Hematopoietic multipotent progenitor cell (in vitro differentiated cells): ENCODE measurements around the gene DUSP19. TPM values are rescaled to one million over a fixed set of nuclear protein-coding genes. Genes with fewer than 3 reads are reported as not detected.
A peak's percentile ranks its signal among the peaks of the same experiment; 100 is the strongest.

Source experiments
- DNase-seq, 3 donors: peaks; one replicate each; pipeline ENCODE4 v3.0.0-alpha.2; 2011 to 2015; ENCODE audit warnings: low read depth in 2 of 3, low spot score in 2 of 3
- total RNA-seq: library from RNA; depleted of rRNA; stranded (reverse); fragments of >200 nt; gene quantifications from one replicate; pipeline ENCODE4 v1.2.3, GENCODE V29; 2012

Gene DUSP19
- total RNA-seq, 1 donor: 3.2 TPM

DNA sequence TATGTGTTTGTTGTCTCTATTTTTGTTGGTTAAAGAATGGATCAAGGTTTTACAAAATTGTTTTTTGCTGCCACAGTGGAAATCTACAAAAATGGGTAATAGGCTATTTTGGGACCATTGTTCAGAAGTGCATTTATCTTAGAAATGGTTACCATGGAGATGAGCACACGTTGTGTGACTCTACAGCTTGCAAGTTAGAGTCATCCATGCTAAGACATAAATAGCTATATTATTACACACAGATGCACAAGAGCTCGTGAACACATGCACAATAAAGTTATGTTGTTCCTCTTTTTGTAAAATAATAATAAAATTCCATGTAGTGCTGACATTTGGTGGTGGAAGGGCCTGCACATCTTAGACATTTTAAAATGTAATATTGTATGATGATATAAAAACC is 15.5 kb upstream of the DUSP19 start:
- DNase-seq: no peak

DNA sequence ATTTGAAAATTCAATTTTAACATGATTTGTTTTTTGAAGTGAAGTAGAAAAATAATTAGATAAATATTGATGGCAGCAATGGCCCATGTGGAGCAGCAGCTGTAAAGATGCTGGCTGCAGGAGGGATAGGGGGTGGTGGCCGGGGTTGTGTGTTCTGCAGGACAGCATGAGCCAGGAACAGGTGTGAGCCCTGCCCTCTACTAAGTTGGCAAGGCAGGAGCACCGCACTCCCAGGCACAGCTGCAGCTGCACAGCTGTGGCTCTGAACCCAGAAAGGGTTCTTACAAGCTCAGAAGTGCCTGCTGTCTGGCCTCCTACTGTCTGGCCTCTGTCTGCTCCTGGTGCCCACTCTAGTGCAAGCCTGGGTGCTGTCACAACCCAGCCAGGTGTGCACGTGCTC is 10.0 kb upstream of the DUSP19 start:
- DNase-seq: no peak

- no peak for DNase-seq
These were observed 9.4 kb upstream of the DUSP19 start for GRCh38 chr2:183069174-183069573.

GRCh38 chr2:183070942-183071844 is 7.4 kb upstream of the DUSP19 start:
- no peak for DNase-seq

DNA sequence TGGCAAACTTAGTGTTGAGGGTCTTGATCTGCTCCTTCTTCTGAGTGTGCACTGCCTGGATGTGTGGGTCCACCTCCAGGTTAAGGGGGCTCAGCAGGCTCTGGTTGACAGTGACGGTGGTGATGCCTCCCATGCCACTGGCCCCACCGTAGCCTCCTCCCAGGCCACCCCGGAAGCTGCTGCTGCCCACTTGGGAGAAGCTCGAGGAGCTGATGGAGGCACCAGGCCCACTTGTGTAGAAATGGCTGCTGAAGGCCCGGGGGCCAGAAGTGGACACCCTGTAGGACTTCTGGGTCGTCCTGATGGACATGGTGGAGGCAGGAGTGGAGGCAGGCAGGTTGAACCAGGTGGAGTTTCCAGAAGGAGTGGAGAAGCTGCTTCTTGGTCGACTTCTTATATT is 6.4 kb upstream of the DUSP19 start:
- no peak for DNase-seq

DNA sequence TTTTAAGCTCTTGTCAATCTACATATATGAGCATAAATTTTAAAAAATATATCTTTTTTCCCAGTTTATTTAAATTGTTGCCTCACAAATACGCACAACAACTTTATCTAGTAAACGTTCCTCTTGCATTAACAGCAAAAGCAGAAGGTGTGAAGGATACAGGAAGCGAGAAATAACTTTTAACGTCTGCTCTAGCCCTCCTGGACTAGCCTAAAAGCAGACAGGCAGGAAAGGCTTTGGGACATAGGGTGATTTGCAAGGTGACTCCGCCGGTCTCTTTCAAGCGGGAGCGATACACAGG is 434 bp upstream of the DUSP19 start:
- DNase-seq: no peak

DNA sequence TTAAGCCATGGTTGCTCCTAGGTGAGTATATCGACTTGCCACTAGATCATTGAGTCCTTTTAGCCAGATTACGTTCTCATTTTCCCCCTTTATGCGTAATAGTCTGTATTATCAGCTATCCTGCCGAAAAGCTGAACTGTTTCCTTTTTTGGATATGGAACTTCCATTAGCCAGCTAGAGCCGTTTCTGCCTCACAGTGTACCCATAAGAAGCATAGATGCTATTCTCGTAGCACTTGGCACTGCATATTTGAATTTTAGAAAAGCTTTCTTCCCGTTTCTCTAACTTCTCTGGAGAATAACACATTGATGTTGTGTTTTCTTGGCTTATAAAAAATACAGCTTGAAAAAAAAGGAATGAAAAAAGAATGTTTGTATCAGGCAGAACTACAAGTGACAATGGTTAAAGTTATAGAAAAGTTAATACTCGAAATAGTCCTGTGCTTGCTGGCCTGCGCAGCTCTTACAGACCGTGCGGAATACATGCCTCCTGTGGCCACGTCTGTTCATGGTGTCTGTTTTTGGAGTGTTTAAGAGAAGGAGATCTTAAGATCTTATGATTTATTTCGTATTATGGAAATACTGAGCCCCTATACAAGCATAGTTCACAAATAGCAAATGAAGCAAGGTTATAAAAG is 710 bp downstream of the DUSP19 start:
- DNase-seq: peak in 2 of 3 donors; percentile 10 to 43

- peak in 1 of 3 donors; percentile 2 for DNase-seq
These were observed 3.4 kb downstream of the DUSP19 start for GRCh38 chr2:183081911-183082310.

GRCh38 chr2:183088061-183088460 is 9.5 kb downstream of the DUSP19 start:
- DNase-seq: no peak

DNA sequence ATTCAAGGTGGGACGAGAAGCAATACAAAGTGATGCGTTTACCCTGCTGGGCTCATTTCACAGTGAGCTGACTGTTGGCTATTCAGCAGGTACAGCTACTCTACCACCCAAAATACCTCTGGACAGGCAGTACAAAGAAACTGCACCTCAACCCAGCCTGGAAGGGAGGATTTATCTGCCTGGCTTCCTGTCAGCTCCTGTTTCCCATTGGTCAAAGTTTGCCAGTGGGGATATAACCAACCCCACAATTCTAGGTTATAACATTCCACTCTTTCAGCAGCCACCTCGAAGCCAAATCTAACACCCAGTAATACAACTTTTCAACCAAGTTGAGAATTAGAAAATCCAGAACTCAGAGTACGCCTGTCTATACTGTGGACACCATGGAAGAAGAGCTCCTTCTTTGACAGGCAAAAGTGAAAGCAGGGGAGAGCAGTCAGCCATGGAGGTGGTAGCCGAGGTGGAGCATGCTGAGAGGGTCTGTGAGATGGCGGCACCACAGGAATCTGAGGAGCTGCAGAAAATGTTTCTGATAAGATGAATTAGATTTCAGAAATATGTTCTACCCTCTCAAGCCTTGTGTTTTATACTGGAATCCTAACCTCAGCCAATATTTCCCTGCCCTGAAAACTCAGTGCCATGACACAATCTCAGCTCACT is 10.8 kb downstream of the DUSP19 start:
- no peak for DNase-seq

DNA sequence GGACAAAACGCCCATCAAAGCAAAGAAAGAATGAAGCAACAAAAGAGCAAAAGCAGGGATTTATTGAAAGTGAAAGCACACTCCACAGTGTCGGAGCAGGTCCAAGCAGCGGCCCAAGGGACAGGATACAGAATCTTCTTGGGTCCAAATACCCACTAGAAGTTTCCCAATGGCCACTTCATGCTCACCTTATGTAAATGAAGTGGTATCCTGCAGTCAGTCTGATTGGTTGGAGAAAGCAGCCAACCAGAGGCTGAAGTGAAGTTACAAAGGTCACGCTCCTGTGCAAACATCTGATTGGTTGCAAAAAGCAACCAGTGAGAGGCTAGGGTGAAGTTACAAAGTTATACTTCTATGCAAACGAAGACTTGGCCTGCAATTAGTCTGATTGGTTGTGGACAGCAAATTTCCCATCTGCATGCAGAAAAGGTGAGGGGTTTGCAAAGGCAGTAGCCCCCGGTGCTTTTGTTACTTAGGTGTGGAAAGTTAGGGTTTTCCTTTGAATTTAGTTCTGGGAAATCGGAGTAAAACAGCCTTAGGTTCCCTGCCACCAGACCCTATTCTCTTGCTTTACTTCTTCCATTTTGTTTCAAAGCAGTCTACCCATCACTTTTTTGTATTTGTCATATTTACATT is 12.9 kb downstream of the DUSP19 start:
- no peak for DNase-seq

DNA sequence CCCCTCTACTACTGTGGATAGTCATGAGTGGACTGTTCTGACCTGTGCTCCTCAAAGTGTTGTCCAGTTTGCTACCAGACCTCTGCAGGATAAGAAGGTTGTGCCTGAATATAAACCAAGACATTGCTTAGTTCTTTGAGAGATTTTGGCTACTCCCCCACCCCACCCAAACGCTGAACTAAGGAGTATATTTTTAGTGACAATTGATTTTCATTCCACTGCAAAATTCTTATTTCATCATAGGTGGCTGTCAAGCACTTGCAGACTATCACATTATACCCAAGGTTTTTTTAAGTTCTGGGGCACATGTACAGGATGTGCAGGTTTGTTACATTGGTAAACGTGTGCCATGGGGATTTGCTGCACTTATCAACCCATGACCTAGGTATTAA is 13.4 kb downstream of the DUSP19 start:
- DNase-seq: no peak

DNA sequence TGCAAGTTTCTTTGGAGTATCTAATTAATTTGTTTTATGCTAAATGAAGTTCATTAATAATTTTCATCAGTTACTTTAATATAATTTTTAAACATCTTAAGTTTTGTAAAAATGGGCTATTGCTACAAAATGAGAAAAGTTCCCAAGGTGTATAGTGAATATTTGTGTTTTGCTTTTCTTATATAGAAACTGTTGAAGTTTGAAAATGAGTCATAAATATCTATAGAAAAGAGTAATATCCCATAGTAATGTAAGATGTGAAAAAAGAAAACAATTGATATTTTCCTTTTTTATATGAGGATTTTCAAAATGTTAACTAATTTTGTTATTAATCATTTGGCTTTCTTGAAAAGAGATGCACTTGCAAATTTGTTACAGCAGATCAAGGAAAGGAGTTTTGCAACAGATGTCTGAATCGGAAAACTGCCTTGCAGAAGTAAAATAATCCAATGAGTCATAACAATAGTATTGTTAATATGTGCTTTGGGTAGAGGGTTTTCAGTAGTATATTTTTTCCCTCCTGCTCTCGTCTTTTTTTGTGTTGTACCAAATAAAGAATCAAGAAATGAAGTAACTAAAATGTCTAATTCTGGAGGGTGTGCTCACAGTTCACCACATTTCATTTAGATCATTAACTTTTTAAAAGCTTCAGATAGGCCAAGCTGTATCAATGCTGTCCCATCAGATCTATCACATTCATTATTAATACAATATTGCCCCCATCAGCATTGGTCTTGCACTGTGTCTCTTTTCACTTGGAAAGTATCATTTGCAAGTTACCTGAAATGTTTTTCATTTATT is 15.5 kb downstream of the DUSP19 start:
- DNase-seq: no peak

DNA sequence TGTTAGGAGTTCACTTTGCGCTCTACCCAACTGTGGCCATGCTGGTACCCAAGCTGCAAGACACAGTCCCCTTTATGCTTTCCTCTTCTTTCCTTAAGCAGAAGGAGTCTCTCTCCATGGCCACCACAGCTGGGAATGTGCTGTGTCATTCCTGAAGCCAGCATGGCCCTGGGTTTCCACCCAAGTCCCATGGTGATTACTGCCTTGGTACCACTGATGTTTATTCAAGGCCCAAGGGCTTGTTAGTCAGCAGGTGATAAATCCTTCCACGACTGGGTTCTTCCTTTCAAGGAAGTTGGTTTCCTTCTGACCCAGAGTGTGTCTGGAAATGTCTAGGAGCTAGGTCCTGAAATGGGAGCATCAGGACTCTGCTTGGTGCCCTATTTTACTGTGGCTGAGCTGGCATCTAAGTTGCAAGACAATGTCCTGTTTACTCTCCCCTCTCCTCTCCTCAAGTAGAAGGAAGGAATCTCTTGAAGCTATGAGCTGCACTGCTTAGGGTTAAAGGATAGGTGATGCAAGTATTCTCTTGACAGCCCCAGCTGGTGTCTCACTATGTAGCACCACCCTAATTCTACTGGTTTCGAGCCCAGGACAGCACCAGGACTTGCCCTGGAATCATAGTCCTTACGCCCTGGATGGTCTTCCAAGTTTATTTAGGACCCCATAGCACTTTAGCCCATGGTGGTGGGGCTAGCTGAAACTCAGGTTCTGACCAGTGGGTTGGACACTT is 27.0 kb downstream of the DUSP19 start:
- no peak for DNase-seq

GRCh38 chr2:183112577-183112976 is 34.0 kb downstream of the DUSP19 start:
- peak in 2 of 3 donors; percentile 20 to 27 for DNase-seq

- DNase-seq: no peak
These were observed 35.1 kb downstream of the DUSP19 start for GRCh38 chr2:183113630-183114029.

- DNase-seq: no peak
These were observed 38.7 kb downstream of the DUSP19 start for GRCh38 chr2:183117226-183117625.

- DNase-seq: no peak
These were observed 44.8 kb downstream of the DUSP19 start for GRCh38 chr2:183123117-183123958.

DNA sequence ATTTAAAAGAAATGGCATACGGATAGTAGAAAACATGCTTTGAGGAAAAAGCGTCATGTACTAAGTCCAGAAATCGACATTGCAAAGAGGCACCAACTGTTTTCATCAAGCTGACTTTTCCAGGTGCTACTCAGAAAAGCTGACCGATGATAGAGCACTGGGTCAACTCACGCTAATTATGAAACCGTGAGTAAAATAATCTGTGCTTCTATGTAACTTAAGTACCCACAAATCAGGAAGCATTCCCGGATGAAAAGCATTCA is 45.3 kb downstream of the DUSP19 start:
- no peak for DNase-seq
